ENCODE data around the gene PRDM2. TPM values are rescaled to one million over a fixed set of nuclear protein-coding genes. Genes with fewer than 3 reads are reported as not detected.

Gene PRDM2
- total RNA-seq, 1 donor from 2014 or later, result 13.9 TPM

GRCh38 chr1:13723810-13724209 lies 23.8 kb downstream of the PRDM2 start:
- Histone ChIP-seq H3K4me3 (ENCODE audit: low read depth, low read length) (no peak overlapping the region), H3K27me3 (ENCODE audit: control insufficient read depth, insufficient read depth, low read length) (no peaks in the 10 kb centered on the region), H3K36me3 (ENCODE audit: control insufficient read depth, insufficient read depth, low read length) (no peaks in the 10 kb centered on the region)
- DNase-seq (ENCODE audit: low read depth), result no peak
- no peak for TF ChIP-seq CTCF (IDR thresholded peaks at IDR 0.05; ENCODE audit: insufficient read depth, low read length, poor library complexity, severe bottlenecking)

- no peaks in the 10 kb centered on the region for H3K36me3 ChIP-seq (ENCODE audit: control insufficient read depth, insufficient read depth, low read length)
- peak; percentile 48 for TF ChIP-seq CTCF (IDR thresholded peaks at IDR 0.05; ENCODE audit: insufficient read depth, low read length, poor library complexity, severe bottlenecking)
- no peaks in the 10 kb centered on the region for H3K27me3 ChIP-seq (ENCODE audit: control insufficient read depth, insufficient read depth, low read length)
- DNase-seq (ENCODE audit: low read depth), result no peak
- H3K4me3 ChIP-seq (ENCODE audit: low read depth, low read length), result no peak overlapping the region
Observed at GRCh38 chr1:13725714-13726175, 25.8 kb downstream of the PRDM2 start.

- no peaks in the 10 kb centered on the region for H3K27me3 ChIP-seq (ENCODE audit: control insufficient read depth, insufficient read depth, low read length)
- no peak for DNase-seq (ENCODE audit: low read depth)
- H3K36me3 ChIP-seq (ENCODE audit: control insufficient read depth, insufficient read depth, low read length), result no peaks in the 10 kb centered on the region
- H3K4me3 ChIP-seq (ENCODE audit: low read depth, low read length), result no peak overlapping the region
- no peak for TF ChIP-seq CTCF (IDR thresholded peaks at IDR 0.05; ENCODE audit: insufficient read depth, low read length, poor library complexity, severe bottlenecking)
Observed at GRCh38 chr1:13728091-13728715, 28.2 kb downstream of the PRDM2 start.

- TF ChIP-seq CTCF (IDR thresholded peaks at IDR 0.05; ENCODE audit: insufficient read depth, low read length, poor library complexity, severe bottlenecking), result no peak
- DNase-seq (ENCODE audit: low read depth), result no peak
- Histone ChIP-seq H3K36me3 (ENCODE audit: control insufficient read depth, insufficient read depth, low read length) (no peaks in the 10 kb centered on the region), H3K27me3 (ENCODE audit: control insufficient read depth, insufficient read depth, low read length) (no peaks in the 10 kb centered on the region), H3K4me3 (ENCODE audit: low read depth, low read length) (no peak overlapping the region)
Observed at GRCh38 chr1:13730291-13730690, 30.3 kb downstream of the PRDM2 start.

- Histone ChIP-seq H3K36me3 (ENCODE audit: control insufficient read depth, insufficient read depth, low read length) (no peaks in the 10 kb centered on the region), H3K27me3 (ENCODE audit: control insufficient read depth, insufficient read depth, low read length) (no peaks in the 10 kb centered on the region), H3K4me3 (ENCODE audit: low read depth, low read length) (no peak overlapping the region)
- no peak for DNase-seq (ENCODE audit: low read depth)
- no peak for TF ChIP-seq CTCF (IDR thresholded peaks at IDR 0.05; ENCODE audit: insufficient read depth, low read length, poor library complexity, severe bottlenecking)
Observed at GRCh38 chr1:13730751-13731482, 30.9 kb downstream of the PRDM2 start.
